HG02852 (cell line): ENCODE data around the gene AQP10.
A peak's percentile ranks its signal among the peaks of the same experiment; 100 is the strongest.
"Not testable (repeated sequence)": the region's sequence is repeated elsewhere in the genome, so short reads cannot be mapped to it uniquely, and the experiment has no call there.

ENCODE experiments used
- ATAC-seq: cut with Tn5 transposase; IDR thresholded peaks from one replicate; pipeline ENCODE4 v1.9.1; 2021; ENCODE audit warnings: mild to moderate bottlenecking, moderate library complexity; ENCODE audit not compliant: unreplicated experiment

The AQP10 gene

GRCh38 chr1:154342836-154343472 lies 22.1 kb downstream of the AQP10 start:
- ATAC-seq, result no peak

GRCh38 chr1:154344977-154345837 lies 24.3 kb downstream of the AQP10 start:
- no peak for ATAC-seq

- ATAC-seq, result no peak
Observed at GRCh38 chr1:154346276-154346917, 25.5 kb downstream of the AQP10 start.

GRCh38 chr1:154347961-154348360 lies 27.1 kb downstream of the AQP10 start:
- ATAC-seq, result no peak

GRCh38 chr1:154348429-154349076 lies 27.7 kb downstream of the AQP10 start:
- ATAC-seq, result no peak

- no peak for ATAC-seq
Observed at GRCh38 chr1:154349121-154349520, 28.2 kb downstream of the AQP10 start.

GRCh38 chr1:154350383-154350782 lies 29.5 kb downstream of the AQP10 start:
- ATAC-seq, result no peak

GRCh38 chr1:154351363-154352068 lies 30.6 kb downstream of the AQP10 start:
- no peak for ATAC-seq

- ATAC-seq, result no peak
Observed at GRCh38 chr1:154352245-154352580, 31.3 kb downstream of the AQP10 start.

GRCh38 chr1:154352581-154353459 lies 31.9 kb downstream of the AQP10 start:
- ATAC-seq, result peak; percentile 51

GRCh38 chr1:154353460-154353904 lies 32.6 kb downstream of the AQP10 start:
- no peak for ATAC-seq

GRCh38 chr1:154353966-154354365 lies 33.1 kb downstream of the AQP10 start:
- no peak for ATAC-seq

- no peak for ATAC-seq
Observed at GRCh38 chr1:154358519-154358918, 37.6 kb downstream of the AQP10 start.

GRCh38 chr1:154360288-154360687 lies 39.4 kb downstream of the AQP10 start:
- no peak for ATAC-seq

GRCh38 chr1:154360881-154361280 lies 40.0 kb downstream of the AQP10 start:
- not testable (repeated sequence) for ATAC-seq

GRCh38 chr1:154361357-154361756 lies 40.5 kb downstream of the AQP10 start:
- no peak for ATAC-seq

- ATAC-seq, result no peak
Observed at GRCh38 chr1:154371436-154371835, 50.5 kb downstream of the AQP10 start.

- not testable (repeated sequence) for ATAC-seq
Observed at GRCh38 chr1:154373777-154374357, 53.0 kb downstream of the AQP10 start.
